HK-2 (cell line): ENCODE results near the gene MMRN2.
"Not testable (repeated sequence)": the region's sequence is repeated elsewhere in the genome, so short reads cannot be mapped to it uniquely, and the experiment has no call there.

Experiments
- DNase-seq: peaks from one replicate; pipeline ENCODE4 v3.0.0-alpha.2; 2018; ENCODE audit not compliant: unreplicated experiment

Gene MMRN2, protein sequence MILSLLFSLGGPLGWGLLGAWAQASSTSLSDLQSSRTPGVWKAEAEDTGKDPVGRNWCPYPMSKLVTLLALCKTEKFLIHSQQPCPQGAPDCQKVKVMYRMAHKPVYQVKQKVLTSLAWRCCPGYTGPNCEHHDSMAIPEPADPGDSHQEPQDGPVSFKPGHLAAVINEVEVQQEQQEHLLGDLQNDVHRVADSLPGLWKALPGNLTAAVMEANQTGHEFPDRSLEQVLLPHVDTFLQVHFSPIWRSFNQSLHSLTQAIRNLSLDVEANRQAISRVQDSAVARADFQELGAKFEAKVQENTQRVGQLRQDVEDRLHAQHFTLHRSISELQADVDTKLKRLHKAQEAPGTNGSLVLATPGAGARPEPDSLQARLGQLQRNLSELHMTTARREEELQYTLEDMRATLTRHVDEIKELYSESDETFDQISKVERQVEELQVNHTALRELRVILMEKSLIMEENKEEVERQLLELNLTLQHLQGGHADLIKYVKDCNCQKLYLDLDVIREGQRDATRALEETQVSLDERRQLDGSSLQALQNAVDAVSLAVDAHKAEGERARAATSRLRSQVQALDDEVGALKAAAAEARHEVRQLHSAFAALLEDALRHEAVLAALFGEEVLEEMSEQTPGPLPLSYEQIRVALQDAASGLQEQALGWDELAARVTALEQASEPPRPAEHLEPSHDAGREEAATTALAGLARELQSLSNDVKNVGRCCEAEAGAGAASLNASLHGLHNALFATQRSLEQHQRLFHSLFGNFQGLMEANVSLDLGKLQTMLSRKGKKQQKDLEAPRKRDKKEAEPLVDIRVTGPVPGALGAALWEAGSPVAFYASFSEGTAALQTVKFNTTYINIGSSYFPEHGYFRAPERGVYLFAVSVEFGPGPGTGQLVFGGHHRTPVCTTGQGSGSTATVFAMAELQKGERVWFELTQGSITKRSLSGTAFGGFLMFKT

DNA sequence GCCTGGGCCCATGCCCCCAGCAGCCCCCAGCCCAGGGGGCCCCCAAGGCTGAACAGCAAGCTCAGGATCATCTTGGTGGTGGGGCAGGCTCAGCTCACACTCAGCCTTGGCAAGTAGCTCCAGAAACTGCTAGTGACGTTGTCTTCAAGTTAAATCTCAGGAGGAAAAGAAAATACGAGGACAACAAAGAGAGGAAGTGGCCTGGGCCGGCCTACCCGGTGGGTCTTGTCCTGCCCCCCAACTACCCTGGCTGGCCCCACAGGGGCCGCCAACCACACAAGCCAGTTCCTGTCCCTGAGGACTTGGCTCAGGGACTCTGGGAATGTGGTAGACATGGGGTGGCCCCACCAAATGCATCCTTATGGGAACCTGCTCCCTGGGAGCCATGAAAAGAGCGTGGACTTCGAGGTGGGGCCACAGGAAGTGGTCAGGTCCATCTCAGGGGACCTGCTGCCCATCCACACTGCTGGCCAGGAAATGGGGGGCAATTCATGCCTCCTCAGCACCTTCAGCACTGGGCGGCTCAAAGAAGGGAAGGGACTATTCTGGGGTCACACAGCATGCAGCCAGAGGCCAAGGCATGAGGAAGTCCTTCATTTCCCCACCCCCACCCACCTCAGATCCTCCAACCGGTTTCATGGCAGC is at the start of gene MMRN2:
Gene MMRN2 (minus strand): TSS at position 145 of the 645 bp plus-strand sequence. CDS start 74 bp downstream, at position 71.
- DNase-seq = no peak

DNA sequence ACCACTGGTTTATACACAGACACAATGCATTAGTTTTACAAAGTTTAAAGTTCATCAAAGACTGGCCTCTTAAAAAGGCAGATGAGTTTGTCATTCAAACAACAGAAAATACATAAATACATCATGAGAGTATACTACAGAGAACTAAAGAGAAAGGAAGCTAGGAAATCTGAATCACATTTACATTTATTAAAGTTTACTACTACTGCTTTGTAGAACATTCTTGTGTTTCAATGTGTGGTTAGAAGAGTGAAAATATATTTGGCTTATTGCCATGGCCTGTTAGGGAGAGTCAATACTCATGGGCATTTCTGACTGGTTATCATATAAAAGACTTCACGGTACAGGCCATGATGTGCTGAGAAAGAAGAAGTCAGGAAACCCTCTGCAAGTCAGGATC is 49.7 kb upstream of the MMRN2 start:
- not testable (repeated sequence) for DNase-seq

DNA sequence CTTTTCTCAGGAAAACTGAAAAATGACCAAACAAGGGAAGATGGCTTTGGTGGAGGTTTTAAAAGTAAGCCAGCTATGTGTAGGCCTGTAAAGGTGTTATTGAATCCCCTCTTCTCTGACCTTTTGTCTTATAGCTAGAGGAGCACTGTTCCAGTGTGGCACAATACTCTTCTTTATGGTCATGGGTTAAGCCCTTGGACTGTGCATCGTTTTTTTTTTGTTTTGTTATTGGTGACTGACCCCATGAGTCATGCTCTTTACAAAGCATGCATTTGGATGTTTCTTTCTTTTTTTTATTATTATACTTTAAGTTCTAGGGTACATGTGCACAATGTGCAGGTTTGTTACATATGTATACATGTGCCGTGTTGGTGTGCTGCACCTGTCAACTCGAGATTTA is 43.1 kb upstream of the MMRN2 start:
- DNase-seq = no peak

DNA sequence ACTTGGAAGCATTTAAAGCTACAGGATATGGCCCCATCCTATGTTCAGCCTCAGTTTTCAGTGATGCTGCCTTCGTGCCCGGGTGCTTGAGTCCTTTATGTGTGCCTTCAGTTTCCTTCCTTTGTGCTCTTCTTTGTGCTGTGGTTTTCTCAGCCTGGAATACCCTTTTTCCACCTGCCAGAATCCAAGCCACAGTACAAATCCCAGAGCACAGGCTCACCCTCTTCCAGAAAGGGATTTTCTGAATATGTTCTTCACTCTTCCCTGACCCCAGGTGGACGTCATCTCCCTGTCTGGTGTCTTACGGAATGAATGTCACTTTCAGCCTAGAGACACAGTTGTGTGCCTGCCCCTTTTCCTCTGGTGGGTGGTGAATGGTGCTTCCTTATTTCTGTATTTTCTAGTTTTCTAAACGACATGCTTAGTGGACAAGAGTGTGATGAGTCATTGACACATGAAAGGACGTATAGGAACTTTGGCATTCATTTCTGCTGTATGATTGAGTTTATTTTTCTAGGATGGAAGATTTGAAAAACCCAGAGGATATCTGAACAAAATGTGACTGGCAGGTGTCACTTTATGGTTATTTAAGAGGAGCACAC is 42.5 kb upstream of the MMRN2 start:
- DNase-seq = not testable (repeated sequence)

DNA sequence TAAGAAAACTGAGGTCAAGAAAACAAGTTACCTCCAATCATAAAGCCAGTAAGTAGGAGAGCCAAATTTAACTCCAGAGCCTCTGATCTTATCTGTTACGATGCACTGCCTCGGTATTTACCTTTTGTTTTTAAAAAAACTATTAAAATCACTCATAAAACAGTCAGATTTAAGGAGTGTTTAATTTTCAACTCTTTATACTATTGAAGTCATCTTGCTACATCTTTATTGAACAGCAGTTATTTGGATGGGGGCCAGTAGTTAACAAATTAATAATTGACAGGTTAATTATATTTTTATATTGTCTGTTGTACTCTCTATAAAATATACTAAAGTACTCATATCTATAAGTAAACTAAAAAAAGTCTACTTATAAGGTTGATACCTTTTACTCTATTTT is 35.5 kb upstream of the MMRN2 start:
- DNase-seq = no peak

DNA sequence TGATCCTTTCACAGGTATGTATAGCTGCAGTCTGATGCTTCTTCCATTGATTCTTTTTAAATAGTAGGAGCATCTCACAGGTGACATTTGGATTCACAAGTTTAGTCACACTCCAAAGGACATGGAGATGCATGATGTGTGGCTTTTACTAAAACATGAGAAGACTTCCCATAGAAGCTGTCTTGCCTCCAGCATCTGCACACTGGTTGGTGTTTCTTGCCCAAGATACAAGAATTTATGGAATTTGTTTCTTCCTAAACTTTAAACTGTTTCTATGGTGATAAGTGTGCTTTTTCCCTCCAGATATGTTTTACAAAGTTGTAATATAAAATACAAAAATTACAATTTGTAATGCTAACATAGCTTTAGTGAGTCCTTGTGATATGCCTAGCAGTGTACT is 35.0 kb upstream of the MMRN2 start:
- DNase-seq = no peak

DNA sequence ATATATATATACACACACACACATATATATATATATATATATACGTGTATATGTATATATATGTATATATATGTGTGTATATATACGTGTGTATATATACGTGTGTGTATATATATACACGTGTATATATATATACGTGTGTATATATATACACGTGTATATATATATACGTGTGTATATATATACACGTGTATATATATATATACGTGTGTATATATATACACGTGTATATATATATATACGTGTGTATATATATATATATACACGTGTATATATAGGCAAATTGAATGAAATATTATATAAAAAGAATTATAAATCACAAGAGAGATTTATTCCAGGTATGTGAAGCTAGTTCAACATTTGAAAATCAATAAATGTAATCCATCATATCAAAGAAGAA is 33.9 kb upstream of the MMRN2 start:
- DNase-seq = not testable (repeated sequence)

DNA sequence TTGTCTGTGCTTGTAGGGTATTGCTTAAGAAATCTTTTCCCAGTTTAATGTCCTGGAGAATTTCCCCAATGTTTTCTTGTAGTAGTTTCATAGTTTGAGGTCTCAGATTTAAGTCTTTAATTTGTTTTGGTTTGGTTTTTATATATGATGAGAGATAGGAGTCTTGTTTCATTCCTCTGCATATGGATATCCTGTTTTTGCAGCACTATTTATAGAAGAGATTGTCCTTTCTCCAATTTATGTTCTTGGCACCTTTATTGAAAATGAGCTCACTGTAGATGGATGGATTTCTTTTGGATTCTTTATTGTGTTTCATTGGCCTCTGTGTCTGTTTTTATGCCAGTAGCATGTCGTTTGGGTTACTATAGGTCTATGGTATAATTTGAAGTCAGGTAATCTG is 31.1 kb upstream of the MMRN2 start:
- DNase-seq = no peak

DNA sequence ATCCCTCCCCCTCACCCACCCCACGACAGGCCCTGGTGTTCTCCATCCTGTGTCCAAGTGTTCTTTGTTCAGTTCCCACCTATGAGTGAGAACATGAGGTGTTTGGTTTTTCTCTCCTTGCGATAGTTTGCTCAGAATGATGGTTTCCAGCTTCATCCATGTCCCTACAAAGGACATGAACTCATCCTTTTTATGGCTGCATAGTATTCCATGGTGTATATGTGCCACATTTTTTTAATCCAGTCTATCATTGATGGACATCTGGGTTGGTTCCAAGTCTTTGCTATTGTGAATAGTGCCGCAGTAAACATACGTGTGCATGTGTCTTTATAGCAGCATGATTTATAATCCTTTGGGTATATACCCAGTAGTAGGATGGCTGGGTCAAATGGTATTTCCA is 27.1 kb upstream of the MMRN2 start:
- not testable (repeated sequence) for DNase-seq

DNA sequence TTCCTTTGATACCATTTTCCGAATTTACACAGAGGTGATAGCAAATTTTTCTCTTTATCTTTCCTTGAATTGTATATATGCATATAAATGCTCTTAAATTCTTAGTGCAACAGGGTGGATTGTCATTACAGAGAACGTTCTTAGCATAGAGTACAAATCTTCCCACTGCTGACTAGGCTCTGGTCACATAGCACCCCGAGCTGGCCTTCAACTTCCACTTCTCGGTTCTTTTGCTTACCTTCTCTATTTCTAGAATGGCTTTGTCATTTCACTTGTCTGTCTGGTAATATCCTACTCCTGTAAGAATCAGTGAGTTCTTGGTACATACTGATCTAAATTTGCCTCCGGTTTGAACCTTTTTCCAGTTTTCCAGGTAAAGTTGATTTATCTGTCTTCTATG is 24.3 kb upstream of the MMRN2 start:
- DNase-seq = no peak

DNA sequence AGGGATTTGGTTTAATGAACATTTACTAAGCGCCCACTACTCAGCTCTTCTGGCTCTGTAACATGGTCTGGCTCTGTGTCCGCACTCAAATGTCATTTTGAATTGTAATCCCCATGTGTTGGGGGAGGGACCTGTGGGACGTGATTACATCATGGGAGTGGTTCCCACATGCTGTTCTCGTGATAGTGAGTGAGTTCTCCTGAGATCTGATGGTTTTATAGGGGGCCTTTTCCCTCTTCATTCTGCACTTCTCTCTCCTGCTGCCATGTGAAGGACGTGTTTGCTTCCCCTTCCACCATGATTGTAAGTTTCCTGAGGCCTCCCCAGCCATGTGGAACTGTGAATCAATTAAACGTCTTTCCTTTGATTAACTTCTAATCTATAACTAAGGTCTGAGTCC is 23.6 kb upstream of the MMRN2 start:
- DNase-seq = not testable (repeated sequence)

DNA sequence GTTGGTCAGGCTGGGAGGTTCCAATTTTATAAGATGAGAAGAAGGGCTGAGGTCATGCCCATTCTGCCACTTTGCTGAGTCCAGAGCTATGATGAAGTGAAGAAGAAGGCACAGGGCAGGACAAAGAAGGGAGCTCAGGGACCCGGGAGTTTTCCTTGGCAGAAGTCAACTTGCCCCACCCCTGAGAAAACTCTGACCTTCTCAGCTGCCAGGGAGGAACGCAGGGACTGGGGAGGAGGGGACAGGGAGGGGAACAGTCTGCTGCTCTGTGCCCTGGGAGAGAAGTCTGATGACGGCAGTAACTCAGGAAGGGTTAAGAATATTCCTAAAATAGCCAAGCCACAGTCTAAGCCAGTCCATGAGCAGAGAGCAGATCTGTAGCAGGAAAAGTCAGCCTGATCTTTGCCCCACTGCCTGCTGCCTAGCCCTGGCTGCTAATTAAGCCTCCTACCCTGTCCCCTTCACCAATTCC is 22.6 kb upstream of the MMRN2 start:
- DNase-seq = no peak

DNA sequence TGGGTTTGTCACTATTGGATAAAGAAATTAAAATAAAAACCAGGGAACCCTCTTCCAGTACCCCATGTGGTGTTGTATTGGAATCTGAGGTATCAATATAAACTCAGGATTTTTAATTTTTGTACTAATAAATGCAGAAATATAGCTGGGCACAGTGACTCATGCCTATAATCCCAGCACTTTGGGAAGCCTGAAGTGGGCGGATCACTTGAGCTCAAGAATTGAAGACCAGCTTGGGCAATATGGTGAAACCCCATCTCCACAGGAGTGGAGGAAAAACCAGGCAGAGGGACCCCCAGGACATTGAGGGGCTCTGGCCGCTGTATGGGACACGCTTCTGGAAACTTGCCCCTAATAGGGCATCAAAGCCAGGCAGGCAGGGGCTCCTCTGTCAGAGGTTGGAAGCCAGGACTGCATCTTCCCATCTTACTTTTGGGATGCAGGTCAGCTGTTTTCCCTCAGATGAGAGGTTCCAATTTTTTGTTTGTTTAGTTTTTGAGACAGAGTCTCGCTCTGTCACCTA is 21.9 kb upstream of the MMRN2 start:
- DNase-seq = no peak

DNA sequence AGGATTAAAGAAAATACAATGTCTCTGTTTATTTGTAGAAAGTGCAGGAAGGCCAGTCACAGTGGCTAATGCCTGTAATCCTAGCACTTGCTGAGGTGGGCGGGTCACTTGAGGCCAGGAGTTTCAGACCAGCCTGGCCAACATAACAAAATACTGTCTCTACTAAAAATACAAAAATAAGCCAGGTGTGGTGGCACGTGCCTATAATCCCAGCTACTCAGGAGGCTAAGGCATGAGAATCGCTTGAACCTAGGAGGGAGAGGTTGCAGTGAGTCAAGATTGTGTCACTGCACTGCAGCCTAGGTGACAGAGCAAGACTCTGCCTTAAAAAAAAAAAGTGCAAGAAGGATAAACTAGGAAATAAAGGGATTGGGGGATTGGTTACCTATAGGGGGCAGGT is 21.0 kb upstream of the MMRN2 start:
- not testable (repeated sequence) for DNase-seq

DNA sequence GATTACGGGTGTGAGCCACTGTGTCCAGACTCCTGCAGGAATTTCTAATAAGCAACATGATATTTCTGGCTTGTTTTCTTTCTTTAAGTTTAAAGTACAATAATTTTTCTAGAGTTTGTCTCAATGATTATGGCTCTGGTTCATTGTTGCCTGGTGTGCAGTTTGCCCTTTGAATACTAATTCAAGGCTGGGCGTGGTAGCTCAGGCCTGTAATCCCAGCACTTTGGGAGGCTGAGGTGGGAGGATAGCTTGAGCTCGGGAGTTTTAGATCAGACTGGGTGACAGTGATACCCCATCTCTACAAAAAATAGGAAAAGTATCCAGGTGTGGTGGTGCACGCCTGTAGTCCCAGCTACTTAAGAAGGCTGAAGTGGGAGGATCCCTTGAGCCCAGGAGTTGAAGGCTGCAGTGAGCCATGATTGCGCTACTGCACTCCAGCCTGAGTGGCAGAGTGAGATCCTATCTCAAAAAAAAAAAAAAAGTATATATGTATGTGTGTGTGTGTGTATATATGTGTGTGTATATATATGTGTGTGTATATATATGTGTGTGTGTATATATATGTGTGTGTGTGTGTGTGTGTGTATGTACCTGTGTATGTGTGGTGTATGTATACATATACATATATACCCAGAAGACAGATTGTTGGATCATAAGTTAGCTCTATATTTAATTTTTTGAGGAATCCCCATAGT is 19.1 kb upstream of the MMRN2 start:
- no peak for DNase-seq

DNA sequence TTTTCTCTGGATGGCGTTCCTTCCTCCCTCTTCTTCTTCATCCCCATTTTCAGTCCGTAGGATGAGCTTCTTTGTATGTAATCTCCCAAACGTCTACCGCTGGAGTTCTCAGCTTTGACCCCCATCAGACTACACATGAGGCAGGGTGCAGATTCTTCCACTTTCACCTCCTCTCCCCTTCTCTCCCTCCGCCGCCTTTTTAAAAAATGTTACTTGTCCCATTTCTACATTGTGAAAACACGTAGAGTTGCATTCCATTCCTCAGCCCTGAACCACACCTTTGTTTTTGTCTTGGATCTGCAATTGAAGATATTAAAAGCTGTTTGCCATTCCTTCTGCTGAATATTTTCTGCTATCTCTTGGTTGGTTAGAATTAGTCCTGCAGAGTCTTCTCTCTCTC is 17.1 kb upstream of the MMRN2 start:
- DNase-seq = no peak

DNA sequence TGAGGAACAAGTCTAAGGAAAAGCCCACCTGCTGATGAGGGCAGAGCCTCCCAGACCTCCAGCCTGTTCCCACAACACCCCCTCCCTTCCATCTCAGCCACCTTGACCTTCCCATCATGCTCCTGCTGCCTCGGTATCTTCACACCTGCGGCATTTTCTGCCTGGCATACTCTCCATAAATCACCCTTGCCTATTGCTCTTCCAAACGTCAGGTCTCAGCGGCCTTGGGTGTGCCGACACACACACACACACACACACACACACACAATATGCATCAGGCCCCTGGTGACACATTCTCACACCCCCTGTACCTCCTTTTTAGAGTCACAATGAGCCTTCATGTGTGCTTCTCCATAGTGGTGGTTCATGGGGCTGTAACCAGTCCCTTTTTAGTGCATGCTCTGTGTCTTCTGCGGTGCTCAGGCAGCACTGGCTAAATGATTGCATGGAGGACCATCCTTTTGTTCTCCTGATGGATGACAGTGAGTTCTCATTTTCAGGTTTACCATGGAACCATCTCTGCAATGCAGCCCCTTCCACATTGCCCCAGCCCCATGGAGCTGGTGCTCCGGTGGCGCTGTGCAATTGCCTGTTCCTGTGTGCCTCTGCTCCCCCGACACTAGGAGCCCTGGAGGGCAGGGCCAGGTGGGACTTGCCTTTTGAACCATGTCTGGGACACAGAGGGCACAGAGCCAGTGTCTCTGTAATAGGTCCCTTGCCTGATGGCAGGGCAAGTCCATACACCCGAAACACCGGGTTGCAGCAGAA is 15.4 kb upstream of the MMRN2 start:
- DNase-seq = no peak

DNA sequence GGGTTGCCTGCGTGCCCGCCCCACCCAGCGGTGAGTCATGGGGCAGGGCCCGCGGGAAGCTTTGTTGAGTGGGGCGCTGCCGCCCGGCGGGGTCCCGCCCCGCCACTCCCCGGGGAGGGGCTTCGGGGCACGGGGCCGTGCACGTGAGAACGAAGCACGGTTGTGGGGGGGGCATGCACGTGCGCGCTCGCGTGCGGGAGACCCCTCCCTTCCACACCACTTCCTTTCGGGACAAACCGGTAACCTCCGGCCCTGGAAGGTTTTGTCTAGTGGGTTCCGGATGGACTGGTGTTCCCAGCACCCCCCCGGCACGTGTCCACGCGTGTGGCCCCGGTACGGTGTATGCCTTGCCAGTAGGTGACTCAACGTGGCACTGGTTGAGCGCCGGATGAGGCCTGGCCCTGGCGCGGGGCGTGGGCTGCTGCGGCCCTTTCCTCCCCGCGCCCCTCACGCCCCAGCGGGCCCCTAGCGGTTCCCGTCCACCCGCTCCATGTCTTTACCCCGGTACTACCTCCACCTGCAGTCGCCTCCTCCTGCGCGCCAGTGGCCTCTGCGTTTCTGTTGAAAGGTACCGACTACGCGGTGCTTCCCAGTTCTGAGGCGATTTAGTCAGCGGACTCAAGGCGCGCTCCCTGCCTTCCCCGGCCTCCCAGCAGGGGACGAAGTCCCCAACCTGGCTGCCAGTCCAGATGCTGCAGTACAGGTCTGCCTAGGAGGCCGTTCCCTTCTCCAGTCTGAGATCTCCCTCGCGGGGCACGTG is 14.0 kb upstream of the MMRN2 start:
- DNase-seq = peak; percentile 93

DNA sequence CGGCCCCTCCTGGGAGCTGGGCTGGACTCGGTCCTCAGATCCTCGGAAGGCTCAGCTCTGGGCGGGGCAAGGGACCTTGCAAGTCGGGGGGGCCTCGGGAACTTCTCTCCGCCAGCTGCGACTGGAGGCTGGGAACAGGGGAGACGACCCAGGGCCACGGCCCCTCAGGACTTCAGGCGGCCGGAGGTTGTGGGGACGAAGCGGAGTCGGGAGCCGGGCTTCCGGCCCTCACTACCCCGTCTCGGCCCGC is 13.5 kb upstream of the MMRN2 start:
- no peak for DNase-seq
